ENCODE data around the gene NPEPPS.
"Not testable (repeated sequence)": the region's sequence is repeated elsewhere in the genome, so short reads cannot be mapped to it uniquely, and the experiment has no call there.

GRCh38 chr17:47531233-47531820 is 419 bp downstream of the NPEPPS start:
- TF ChIP-seq, protein P1, sequence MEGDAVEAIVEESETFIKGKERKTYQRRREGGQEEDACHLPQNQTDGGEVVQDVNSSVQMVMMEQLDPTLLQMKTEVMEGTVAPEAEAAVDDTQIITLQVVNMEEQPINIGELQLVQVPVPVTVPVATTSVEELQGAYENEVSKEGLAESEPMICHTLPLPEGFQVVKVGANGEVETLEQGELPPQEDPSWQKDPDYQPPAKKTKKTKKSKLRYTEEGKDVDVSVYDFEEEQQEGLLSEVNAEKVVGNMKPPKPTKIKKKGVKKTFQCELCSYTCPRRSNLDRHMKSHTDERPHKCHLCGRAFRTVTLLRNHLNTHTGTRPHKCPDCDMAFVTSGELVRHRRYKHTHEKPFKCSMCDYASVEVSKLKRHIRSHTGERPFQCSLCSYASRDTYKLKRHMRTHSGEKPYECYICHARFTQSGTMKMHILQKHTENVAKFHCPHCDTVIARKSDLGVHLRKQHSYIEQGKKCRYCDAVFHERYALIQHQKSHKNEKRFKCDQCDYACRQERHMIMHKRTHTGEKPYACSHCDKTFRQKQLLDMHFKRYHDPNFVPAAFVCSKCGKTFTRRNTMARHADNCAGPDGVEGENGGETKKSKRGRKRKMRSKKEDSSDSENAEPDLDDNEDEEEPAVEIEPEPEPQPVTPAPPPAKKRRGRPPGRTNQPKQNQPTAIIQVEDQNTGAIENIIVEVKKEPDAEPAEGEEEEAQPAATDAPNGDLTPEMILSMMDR (IDR thresholded peaks at IDR 0.05 in 8 of 11, conservative IDR thresholded peaks at IDR 0.05 in 3 of 11): not testable (repeated sequence)
- not testable (repeated sequence) for TF ChIP-seq POLR2A (IDR thresholded peaks at IDR 0.05)
